Colonic mucosa (tissue), 4 donors: Measurements from ENCODE around the gene SMIM9. TPM values are rescaled to one million over a fixed set of nuclear protein-coding genes. Genes with fewer than 3 reads are reported as not detected.

Experiments used
- DNase-seq: peaks from one replicate; pipeline ENCODE4 v3.0.0-alpha.2; 2020
- H3K27ac ChIP-seq: fragments of 200-600 bp; one replicate; pipeline ENCODE4 v1.8.0; 2021
- H3K27me3 ChIP-seq: fragments of 200-600 bp; one replicate; pipeline ENCODE4 v1.8.0; 2021
- H3K36me3 ChIP-seq: fragments of 200-600 bp; one replicate; pipeline ENCODE4 v1.8.0; 2021
- H3K4me1 ChIP-seq: fragments of 200-600 bp; one replicate; pipeline ENCODE4 v1.8.0; 2021; ENCODE audit warnings: mild to moderate bottlenecking
- H3K4me3 ChIP-seq: fragments of 200-600 bp; one replicate; pipeline ENCODE4 v1.8.0; 2021
- H3K9ac ChIP-seq, 2 donors: one replicate each; pipeline ENCODE4 v1.7.0; 2013; ENCODE audit warnings: control low read depth in 2 of 2, low read depth in 2 of 2, low read length in 2 of 2
- H3K9me3 ChIP-seq: fragments of 200-600 bp; one replicate; pipeline ENCODE4 v1.8.0; 2021
- CTCF ChIP-seq: fragments of 200-600 bp; IDR thresholded peaks from one replicate; pipeline ENCODE4 v1.8.0; 2022; ENCODE audit warnings: antibody characterized with exemption, mild to moderate bottlenecking
- intact Hi-C: fragments of 100-400 bp; cut with DNase I; formaldehyde crosslinking; loops from one replicate; pipeline ENCODE4 v1.14.1; 2022
- total RNA-seq, 2 donors: library from RNA; stranded (reverse); fragmentation: NEBNext Ultra II Directional in 1 of 2; extraction: Animal tissue kit (Norgen Biotek cat#: 25700) in 1 of 2; gene quantifications; one replicate each; pipeline ENCODE4 v1.2.1, GENCODE V29; 2021
- donor health status: healthy.
- donor health status: DM: no; HTN: no; CAD: no.
- donor health status: DM: no; HTN: no; CAD: no.

Gene SMIM9
- total RNA-seq, 2 donors from 2014 or later: not detected

DNA sequence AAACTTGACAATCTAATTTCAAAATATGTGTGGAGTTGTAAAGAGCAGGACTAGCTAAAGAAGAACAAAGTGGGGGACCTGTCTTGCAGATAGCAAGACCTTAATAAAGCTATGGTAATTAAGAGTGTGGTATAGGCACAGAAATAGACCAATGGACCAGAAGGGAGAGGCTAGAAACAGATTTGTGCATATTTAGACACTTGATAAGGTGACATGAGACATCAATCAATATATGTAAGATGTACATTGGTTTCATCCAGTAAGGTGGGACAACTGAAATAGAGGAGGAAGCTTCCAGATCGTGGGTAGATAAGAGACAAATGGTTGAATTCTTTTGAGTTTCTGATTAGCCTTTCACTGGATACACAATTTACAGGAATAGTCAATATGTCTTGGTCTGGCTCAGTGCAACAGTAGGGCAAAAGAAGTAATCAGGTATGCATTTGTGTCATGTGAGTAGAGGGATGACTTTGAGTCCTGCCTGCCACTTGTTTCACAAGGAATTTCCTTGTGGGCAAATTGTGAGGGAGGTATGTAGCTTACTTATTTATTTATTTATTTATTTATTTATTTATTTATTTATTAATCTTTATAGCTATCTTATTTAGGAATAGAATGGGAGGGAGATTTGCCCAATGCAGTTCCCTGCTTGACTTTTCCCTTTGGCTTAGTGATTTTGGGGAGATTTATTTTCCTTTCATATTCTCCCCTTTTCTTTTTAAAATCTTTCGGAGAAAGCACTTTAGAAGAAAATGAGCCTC is 21.9 kb downstream of the SMIM9 start:
- no peaks in the 10 kb centered on the region for H3K4me1 ChIP-seq
- H3K9me3 ChIP-seq: no peaks in the 10 kb centered on the region
- no peak overlapping the region for H3K4me3 ChIP-seq
- H3K9ac ChIP-seq: no peak overlapping the region
- no peak for DNase-seq
- TF ChIP-seq CTCF: no peak
- no peak overlapping the region for H3K27ac ChIP-seq
- no peaks in the 10 kb centered on the region for H3K27me3 ChIP-seq
- intact Hi-C loops: no loop called here
- no peaks in the 10 kb centered on the region for H3K36me3 ChIP-seq

- H3K9ac ChIP-seq: no peak overlapping the region
- H3K9me3 ChIP-seq: no peaks in the 10 kb centered on the region
- H3K4me3 ChIP-seq: no peak overlapping the region
- H3K36me3 ChIP-seq: no peaks in the 10 kb centered on the region
- H3K27me3 ChIP-seq: no peaks in the 10 kb centered on the region
- H3K27ac ChIP-seq: no peak overlapping the region
- TF ChIP-seq CTCF: no peak
- no peaks in the 10 kb centered on the region for H3K4me1 ChIP-seq
- intact Hi-C loops: no loop called here
- no peak for DNase-seq
Measured at GRCh38 chrX:154809939-154810665, 24.4 kb downstream of the SMIM9 start.

- H3K27ac ChIP-seq: no peak overlapping the region
- H3K36me3 ChIP-seq: no peaks in the 10 kb centered on the region
- intact Hi-C loops: no loop called here
- DNase-seq: no peak
- no peaks in the 10 kb centered on the region for H3K9me3 ChIP-seq
- TF ChIP-seq CTCF: no peak
- no peaks in the 10 kb centered on the region for H3K27me3 ChIP-seq
- H3K9ac ChIP-seq: no peak overlapping the region
- no peak overlapping the region for H3K4me3 ChIP-seq
- H3K4me1 ChIP-seq: no peaks in the 10 kb centered on the region
Measured at GRCh38 chrX:154806837-154807501, 27.5 kb downstream of the SMIM9 start.

GRCh38 chrX:154805696-154806091 is 28.8 kb downstream of the SMIM9 start:
- H3K4me3 ChIP-seq: peak overlapping the region; percentile 61
- peak overlapping the region; percentile 65 for H3K27ac ChIP-seq
- no peak for TF ChIP-seq CTCF
- H3K27me3 ChIP-seq: no peaks in the 10 kb centered on the region
- H3K4me1 ChIP-seq: no peaks in the 10 kb centered on the region
- peak overlapping the region in 1 of 2 donors; percentile 73 for H3K9ac ChIP-seq
- H3K9me3 ChIP-seq: no peaks in the 10 kb centered on the region
- H3K36me3 ChIP-seq: no peaks in the 10 kb centered on the region
- no peak for DNase-seq
- intact Hi-C loops: no loop called here

DNA sequence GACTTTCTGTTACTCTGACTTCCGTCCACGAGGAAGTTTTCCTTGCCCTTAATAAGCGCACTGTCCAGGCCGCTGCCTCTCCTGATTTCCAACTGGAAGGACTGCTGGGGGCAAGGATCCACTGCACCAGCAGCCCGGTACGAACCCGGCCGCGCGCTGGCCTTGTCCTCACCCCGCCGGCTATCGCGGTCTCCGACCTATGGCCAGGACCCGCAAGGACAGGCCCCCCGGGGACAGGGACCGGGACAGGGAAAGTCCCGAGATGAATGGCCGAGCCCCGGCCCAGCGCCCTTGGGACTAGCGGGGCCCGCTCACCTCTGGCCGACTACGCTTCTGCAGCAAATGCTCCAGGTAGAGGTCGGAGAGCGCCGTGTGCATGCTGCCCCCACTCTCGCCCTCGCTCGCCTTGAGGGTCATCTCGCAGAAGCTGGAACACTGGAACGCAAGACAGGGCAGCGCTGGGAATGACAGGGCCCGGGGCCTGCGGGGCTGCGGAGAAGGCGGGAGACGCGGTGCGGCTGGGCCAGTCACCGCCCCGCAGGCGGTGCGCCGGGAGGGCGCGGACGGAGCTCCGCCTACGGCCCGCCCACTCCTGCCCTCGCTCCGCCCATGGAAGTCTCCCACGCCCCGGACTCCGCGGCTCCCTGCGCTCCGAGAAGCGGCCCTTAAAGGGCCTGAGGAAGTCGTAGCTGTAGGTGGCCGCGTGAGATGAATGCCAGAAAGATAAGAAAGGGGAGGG is 29.3 kb downstream of the SMIM9 start, which contains the start of gene MPP1:
Gene MPP1, minus strand, starts transcription at position 529 of the 739 bp plus-strand sequence. Its CDS starts 112 bp downstream, at position 417.
- no peaks in the 10 kb centered on the region for H3K27me3 ChIP-seq
- no peaks in the 10 kb centered on the region for H3K36me3 ChIP-seq
- no peak for TF ChIP-seq CTCF
- DNase-seq: peak; percentile 76
- no peaks in the 10 kb centered on the region for H3K9me3 ChIP-seq
- intact Hi-C loops: no loop called here
- peak within 1 kb of the TSS; percentile 73 to 79 for H3K9ac ChIP-seq
- H3K4me1 ChIP-seq: peaks cover 3% of the 10 kb centered on the region
- H3K4me3 ChIP-seq: peak within 1 kb of the TSS; percentile 61
- H3K27ac ChIP-seq: peak within 1 kb of the TSS; percentile 65
